ENCODE data around the gene TUBA4A. TPM values are rescaled to one million over a fixed set of nuclear protein-coding genes. Genes with fewer than 3 reads are reported as not detected.

TUBA4A gene
- total RNA-seq, 2 experiments from 2014 or later: 183 to 185 TPM

- Mint-ChIP-seq H3K27ac (no peak overlapping the region), H3K4me3 (no peak overlapping the region), H3K27me3 (no peaks in the 10 kb centered on the region), H3K9me3 (no peaks in the 10 kb centered on the region), H3K36me3 (ENCODE audit: low read depth) (no peaks in the 10 kb centered on the region), H3K4me1 (ENCODE audit: low read depth) (peaks cover 9% of the 10 kb centered on the region)
- no peak overlapping the region for H3K27ac ChIP-seq (ENCODE audit: low read depth in 1 of 2, low read length in 2 of 2)
- peaks cover 8% of the 10 kb centered on the region for H3K4me1 ChIP-seq (ENCODE audit: insufficient read depth, low read length)
- H3K9me3 ChIP-seq (ENCODE audit: control insufficient read depth in 1 of 2, insufficient read depth in 1 of 2, low read length in 2 of 2): no peaks in the 10 kb centered on the region
- ChIA-PET CTCF (interaction anchor here (2.1 kb wide), 1 partner anchor 22 kb away, joined by 15 read pairs; no protein-coding TSS in a partner anchor), POLR2A (interaction anchor here (2.1 kb wide), 1 partner anchor 20 kb away, joined by 7 read pairs; the partner anchor contains the start of genes TUBA4A and TUBA4B)
- no peak for ATAC-seq (ENCODE audit: poor library complexity)
- peaks cover 0 to 2% of the 10 kb centered on the region in 2 experiments for H3K27me3 ChIP-seq (ENCODE audit: control insufficient read depth in 1 of 2, insufficient read depth in 2 of 2, low read length in 2 of 2)
- H3K36me3 ChIP-seq (ENCODE audit: insufficient read depth, low read length): no peaks in the 10 kb centered on the region
- intact Hi-C loops (cut with DNase I, micrococcal nuclease): no loop called here
- DNase-seq: no peak
- no peak overlapping the region for H3K4me3 ChIP-seq (ENCODE audit: low read length)
- TF ChIP-seq CTCF (IDR thresholded peaks at IDR 0.05): no peak
Observed at GRCh38 chr2:219272995-219273394, 19.3 kb upstream of the TUBA4A start.

GRCh38 chr2:219272356-219272755 is 18.6 kb upstream of the TUBA4A start:
- no peak for DNase-seq
- Mint-ChIP-seq H3K27ac (no peak overlapping the region), H3K36me3 (ENCODE audit: low read depth) (no peaks in the 10 kb centered on the region), H3K27me3 (no peaks in the 10 kb centered on the region), H3K9me3 (no peaks in the 10 kb centered on the region), H3K4me1 (ENCODE audit: low read depth) (peaks cover 2% of the 10 kb centered on the region), H3K4me3 (no peak overlapping the region)
- ChIA-PET POLR2A (interaction anchor here (2.1 kb wide), 1 partner anchor 19 kb away, joined by 7 read pairs; the partner anchor contains the start of genes TUBA4A and TUBA4B), CTCF (no interaction called here)
- peaks cover 2% of the 10 kb centered on the region for H3K4me1 ChIP-seq (ENCODE audit: insufficient read depth, low read length)
- no peak overlapping the region for H3K4me3 ChIP-seq (ENCODE audit: low read length)
- no peaks in the 10 kb centered on the region for H3K36me3 ChIP-seq (ENCODE audit: insufficient read depth, low read length)
- peaks cover 0 to 2% of the 10 kb centered on the region in 2 experiments for H3K27me3 ChIP-seq (ENCODE audit: control insufficient read depth in 1 of 2, insufficient read depth in 2 of 2, low read length in 2 of 2)
- intact Hi-C loops (cut with DNase I, micrococcal nuclease): no loop called here
- H3K27ac ChIP-seq (ENCODE audit: low read depth in 1 of 2, low read length in 2 of 2): no peak overlapping the region
- no peak for ATAC-seq (ENCODE audit: poor library complexity)
- no peak for TF ChIP-seq CTCF (IDR thresholded peaks at IDR 0.05)
- no peaks in the 10 kb centered on the region for H3K9me3 ChIP-seq (ENCODE audit: control insufficient read depth in 1 of 2, insufficient read depth in 1 of 2, low read length in 2 of 2)

GRCh38 chr2:219271021-219271420 is 17.3 kb upstream of the TUBA4A start:
- no peak for DNase-seq
- Histone ChIP-seq H3K27me3 (ENCODE audit: control insufficient read depth in 1 of 2, insufficient read depth in 2 of 2, low read length in 2 of 2) (peaks cover 0 to 2% of the 10 kb centered on the region in 2 experiments), H3K27ac (ENCODE audit: low read depth in 1 of 2, low read length in 2 of 2) (no peak overlapping the region), H3K9me3 (ENCODE audit: control insufficient read depth in 1 of 2, insufficient read depth in 1 of 2, low read length in 2 of 2) (no peaks in the 10 kb centered on the region), H3K36me3 (ENCODE audit: insufficient read depth, low read length) (no peaks in the 10 kb centered on the region), H3K4me3 (ENCODE audit: low read length) (no peak overlapping the region), H3K4me1 (ENCODE audit: insufficient read depth, low read length) (no peaks in the 10 kb centered on the region)
- TF ChIP-seq CTCF (IDR thresholded peaks at IDR 0.05): no peak
- intact Hi-C loops (cut with DNase I, micrococcal nuclease): no loop called here
- no peak for ATAC-seq (ENCODE audit: poor library complexity)
- no peak overlapping the region for H3K4me3 Mint-ChIP-seq
- POLR2A ChIA-PET: no interaction called here
- no peaks in the 10 kb centered on the region for H3K27me3 Mint-ChIP-seq
- no peaks in the 10 kb centered on the region for H3K4me1 Mint-ChIP-seq (ENCODE audit: low read depth)
- no peaks in the 10 kb centered on the region for H3K36me3 Mint-ChIP-seq (ENCODE audit: low read depth)
- no peaks in the 10 kb centered on the region for H3K9me3 Mint-ChIP-seq
- CTCF ChIA-PET: interaction anchor here (0.6 to 1.2 kb wide), 2 partner anchors 13 to 24 kb away, joined by 3 to 5 read pairs; no protein-coding TSS in a partner anchor
- no peak overlapping the region for H3K27ac Mint-ChIP-seq
